ENCODE results near the gene N4BP2L2. TPM values are rescaled to one million over a fixed set of nuclear protein-coding genes. Genes with fewer than 3 reads are reported as not detected.

The N4BP2L2 gene
- total and polyA plus RNA-seq, 2 experiments from 2014 or later = 63.1 to 160 TPM

DNA sequence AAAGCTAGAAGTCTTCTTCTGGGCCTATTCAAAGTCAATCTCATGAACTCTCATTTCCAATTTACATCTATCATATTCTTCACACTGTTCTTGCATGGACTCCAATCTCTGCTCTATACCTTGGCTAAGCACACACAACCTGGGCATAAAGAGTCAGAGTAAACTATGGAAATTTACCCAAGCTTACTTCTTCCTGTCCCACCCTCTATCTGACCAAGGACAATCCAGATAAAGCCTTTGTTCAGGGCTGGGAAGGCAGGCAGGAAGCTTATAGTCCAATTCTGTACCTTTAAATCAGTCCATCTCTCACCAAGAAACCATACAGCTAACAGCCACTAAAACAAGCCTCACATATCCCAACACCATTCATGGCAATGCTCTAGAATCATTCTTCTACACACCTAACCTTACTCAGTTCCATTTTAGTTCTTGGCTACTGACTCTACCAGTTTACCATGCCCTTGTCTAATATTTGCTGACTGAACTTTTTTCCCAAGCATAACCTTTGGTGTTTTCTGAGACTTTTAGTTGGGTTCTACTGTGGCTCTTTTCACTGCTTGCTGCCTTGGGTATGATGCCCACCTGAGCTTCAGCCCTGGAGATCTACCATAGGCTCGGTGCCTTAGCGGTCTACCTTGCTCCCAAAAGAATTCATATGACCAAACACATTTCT is 38.9 kb downstream of the N4BP2L2 start:
- H3K4me2 ChIP-seq = no peak overlapping the region
- H2AFZ ChIP-seq = no peak overlapping the region
- H3K4me3 Mint-ChIP-seq = no peak overlapping the region
- H3K27ac Mint-ChIP-seq = no peak overlapping the region
- DNase-seq (ENCODE audit: low spot score) = no peak
- H3K4me1 Mint-ChIP-seq = peaks cover 5% of the 10 kb centered on the region; the same call in 2 of the 3 replicates
- H3K4me3 ChIP-seq = no peak overlapping the region
- H3K9me2 ChIP-seq (ENCODE audit: insufficient read depth) = no peaks in the 10 kb centered on the region; the same call in 1 of the 2 replicates
- TF ChIP-seq NANOG (IDR thresholded peaks at IDR 0.05; ENCODE audit: borderline replicate concordance) = no peak
- TF ChIP-seq, protein P1, sequence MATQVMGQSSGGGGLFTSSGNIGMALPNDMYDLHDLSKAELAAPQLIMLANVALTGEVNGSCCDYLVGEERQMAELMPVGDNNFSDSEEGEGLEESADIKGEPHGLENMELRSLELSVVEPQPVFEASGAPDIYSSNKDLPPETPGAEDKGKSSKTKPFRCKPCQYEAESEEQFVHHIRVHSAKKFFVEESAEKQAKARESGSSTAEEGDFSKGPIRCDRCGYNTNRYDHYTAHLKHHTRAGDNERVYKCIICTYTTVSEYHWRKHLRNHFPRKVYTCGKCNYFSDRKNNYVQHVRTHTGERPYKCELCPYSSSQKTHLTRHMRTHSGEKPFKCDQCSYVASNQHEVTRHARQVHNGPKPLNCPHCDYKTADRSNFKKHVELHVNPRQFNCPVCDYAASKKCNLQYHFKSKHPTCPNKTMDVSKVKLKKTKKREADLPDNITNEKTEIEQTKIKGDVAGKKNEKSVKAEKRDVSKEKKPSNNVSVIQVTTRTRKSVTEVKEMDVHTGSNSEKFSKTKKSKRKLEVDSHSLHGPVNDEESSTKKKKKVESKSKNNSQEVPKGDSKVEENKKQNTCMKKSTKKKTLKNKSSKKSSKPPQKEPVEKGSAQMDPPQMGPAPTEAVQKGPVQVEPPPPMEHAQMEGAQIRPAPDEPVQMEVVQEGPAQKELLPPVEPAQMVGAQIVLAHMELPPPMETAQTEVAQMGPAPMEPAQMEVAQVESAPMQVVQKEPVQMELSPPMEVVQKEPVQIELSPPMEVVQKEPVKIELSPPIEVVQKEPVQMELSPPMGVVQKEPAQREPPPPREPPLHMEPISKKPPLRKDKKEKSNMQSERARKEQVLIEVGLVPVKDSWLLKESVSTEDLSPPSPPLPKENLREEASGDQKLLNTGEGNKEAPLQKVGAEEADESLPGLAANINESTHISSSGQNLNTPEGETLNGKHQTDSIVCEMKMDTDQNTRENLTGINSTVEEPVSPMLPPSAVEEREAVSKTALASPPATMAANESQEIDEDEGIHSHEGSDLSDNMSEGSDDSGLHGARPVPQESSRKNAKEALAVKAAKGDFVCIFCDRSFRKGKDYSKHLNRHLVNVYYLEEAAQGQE (IDR thresholded peaks at IDR 0.05; ENCODE audit: unreplicated experiment) = no peak
- no peak for TF ChIP-seq JUNB (IDR thresholded peaks at IDR 0.05; ENCODE audit: unreplicated experiment)
- no peak for TF ChIP-seq CREB1 (CRISPR knock-in tag; IDR thresholded peaks at IDR 0.05; ENCODE audit: low read depth)
- TF ChIP-seq, protein P2, sequence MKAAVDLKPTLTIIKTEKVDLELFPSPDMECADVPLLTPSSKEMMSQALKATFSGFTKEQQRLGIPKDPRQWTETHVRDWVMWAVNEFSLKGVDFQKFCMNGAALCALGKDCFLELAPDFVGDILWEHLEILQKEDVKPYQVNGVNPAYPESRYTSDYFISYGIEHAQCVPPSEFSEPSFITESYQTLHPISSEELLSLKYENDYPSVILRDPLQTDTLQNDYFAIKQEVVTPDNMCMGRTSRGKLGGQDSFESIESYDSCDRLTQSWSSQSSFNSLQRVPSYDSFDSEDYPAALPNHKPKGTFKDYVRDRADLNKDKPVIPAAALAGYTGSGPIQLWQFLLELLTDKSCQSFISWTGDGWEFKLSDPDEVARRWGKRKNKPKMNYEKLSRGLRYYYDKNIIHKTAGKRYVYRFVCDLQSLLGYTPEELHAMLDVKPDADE (IDR thresholded peaks at IDR 0.05) = no peak
- TF ChIP-seq, protein P3, sequence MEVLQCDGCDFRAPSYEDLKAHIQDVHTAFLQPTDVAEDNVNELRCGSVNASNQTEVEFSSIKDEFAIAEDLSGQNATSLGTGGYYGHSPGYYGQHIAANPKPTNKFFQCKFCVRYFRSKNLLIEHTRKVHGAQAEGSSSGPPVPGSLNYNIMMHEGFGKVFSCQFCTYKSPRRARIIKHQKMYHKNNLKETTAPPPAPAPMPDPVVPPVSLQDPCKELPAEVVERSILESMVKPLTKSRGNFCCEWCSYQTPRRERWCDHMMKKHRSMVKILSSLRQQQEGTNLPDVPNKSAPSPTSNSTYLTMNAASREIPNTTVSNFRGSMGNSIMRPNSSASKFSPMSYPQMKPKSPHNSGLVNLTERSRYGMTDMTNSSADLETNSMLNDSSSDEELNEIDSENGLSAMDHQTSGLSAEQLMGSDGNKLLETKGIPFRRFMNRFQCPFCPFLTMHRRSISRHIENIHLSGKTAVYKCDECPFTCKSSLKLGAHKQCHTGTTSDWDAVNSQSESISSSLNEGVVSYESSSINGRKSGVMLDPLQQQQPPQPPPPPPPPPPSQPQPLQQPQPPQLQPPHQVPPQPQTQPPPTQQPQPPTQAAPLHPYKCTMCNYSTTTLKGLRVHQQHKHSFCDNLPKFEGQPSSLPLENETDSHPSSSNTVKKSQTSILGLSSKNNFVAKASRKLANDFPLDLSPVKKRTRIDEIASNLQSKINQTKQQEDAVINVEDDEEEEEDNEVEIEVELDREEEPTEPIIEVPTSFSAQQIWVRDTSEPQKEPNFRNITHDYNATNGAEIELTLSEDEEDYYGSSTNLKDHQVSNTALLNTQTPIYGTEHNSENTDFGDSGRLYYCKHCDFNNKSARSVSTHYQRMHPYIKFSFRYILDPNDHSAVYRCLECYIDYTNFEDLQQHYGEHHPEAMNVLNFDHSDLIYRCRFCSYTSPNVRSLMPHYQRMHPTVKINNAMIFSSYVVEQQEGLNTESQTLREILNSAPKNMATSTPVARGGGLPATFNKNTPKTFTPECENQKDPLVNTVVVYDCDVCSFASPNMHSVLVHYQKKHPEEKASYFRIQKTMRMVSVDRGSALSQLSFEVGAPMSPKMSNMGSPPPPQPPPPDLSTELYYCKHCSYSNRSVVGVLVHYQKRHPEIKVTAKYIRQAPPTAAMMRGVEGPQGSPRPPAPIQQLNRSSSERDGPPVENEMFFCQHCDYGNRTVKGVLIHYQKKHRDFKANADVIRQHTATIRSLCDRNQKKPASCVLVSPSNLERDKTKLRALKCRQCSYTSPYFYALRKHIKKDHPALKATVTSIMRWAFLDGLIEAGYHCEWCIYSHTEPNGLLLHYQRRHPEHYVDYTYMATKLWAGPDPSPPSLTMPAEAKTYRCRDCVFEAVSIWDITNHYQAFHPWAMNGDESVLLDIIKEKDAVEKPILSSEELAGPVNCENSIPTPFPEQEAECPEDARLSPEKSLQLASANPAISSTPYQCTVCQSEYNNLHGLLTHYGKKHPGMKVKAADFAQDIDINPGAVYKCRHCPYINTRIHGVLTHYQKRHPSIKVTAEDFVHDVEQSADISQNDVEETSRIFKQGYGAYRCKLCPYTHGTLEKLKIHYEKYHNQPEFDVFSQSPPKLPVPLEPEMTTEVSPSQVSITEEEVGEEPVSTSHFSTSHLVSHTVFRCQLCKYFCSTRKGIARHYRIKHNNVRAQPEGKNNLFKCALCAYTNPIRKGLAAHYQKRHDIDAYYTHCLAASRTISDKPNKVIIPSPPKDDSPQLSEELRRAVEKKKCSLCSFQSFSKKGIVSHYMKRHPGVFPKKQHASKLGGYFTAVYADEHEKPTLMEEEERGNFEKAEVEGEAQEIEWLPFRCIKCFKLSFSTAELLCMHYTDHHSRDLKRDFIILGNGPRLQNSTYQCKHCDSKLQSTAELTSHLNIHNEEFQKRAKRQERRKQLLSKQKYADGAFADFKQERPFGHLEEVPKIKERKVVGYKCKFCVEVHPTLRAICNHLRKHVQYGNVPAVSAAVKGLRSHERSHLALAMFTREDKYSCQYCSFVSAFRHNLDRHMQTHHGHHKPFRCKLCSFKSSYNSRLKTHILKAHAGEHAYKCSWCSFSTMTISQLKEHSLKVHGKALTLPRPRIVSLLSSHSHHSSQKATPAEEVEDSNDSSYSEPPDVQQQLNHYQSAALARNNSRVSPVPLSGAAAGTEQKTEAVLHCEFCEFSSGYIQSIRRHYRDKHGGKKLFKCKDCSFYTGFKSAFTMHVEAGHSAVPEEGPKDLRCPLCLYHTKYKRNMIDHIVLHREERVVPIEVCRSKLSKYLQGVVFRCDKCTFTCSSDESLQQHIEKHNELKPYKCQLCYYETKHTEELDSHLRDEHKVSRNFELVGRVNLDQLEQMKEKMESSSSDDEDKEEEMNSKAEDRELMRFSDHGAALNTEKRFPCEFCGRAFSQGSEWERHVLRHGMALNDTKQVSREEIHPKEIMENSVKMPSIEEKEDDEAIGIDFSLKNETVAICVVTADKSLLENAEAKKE (CRISPR knock-in tag; IDR thresholded peaks at IDR 0.05) = no peak
- no peak for TF ChIP-seq ZNF331 (CRISPR knock-in tag; IDR thresholded peaks at IDR 0.05; ENCODE audit: low read depth)
- no peak for TF ChIP-seq EZH2 (IDR thresholded peaks at IDR 0.05; ENCODE audit: low read depth, unreplicated experiment)
- TF ChIP-seq ZNF114 (CRISPR knock-in tag; IDR thresholded peaks at IDR 0.05) = no peak
- H3K36me3 Mint-ChIP-seq (ENCODE audit: low read depth) = 0 out of 3 replicates have a peak, but pooled peaks cover 2% of the 10 kb centered on the region
- no peaks in the 10 kb centered on the region for H3K27me3 ChIP-seq (ENCODE audit: insufficient read depth)
- H3K36me3 ChIP-seq (ENCODE audit: insufficient read depth) = no peaks in the 10 kb centered on the region
- no peaks in the 10 kb centered on the region for H3K4me1 ChIP-seq (ENCODE audit: insufficient read depth)
- peaks cover 3% of the 10 kb centered on the region for H3K27me3 Mint-ChIP-seq (ENCODE audit: insufficient read depth, low read depth, poor library complexity)
- H3K79me2 ChIP-seq (replicated peaks; ENCODE audit: insufficient read depth) = no peaks in the 10 kb centered on the region
- ATAC-seq = no peak
- H3K27ac ChIP-seq (ENCODE audit: low read depth) = no peak overlapping the region
- H3F3A ChIP-seq (replicated peaks; ENCODE audit: low read depth) = no peaks in the 10 kb centered on the region
- H4K20me1 ChIP-seq (replicated peaks; ENCODE audit: insufficient read depth) = peaks cover 9% of the 10 kb centered on the region; the same call in 1 of the 2 replicates
- H3K9me3 Mint-ChIP-seq = no peaks in the 10 kb centered on the region

Data from GM23338 (cell line).